GM19463 (cell line): ENCODE results near the gene POU6F1.

ENCODE experiments used
- ATAC-seq: cut with Tn5 transposase; IDR thresholded peaks from one replicate; pipeline ENCODE4 v1.9.1; 2021; ENCODE audit warnings: mild to moderate bottlenecking, moderate library complexity; ENCODE audit not compliant: unreplicated experiment

Gene POU6F1

GRCh38 chr12:51163795-51164194, 54.1 kb downstream of the POU6F1 start:
- ATAC-seq: no peak

- ATAC-seq: no peak
Measured at GRCh38 chr12:51162217-51162616, 55.6 kb downstream of the POU6F1 start.

DNA sequence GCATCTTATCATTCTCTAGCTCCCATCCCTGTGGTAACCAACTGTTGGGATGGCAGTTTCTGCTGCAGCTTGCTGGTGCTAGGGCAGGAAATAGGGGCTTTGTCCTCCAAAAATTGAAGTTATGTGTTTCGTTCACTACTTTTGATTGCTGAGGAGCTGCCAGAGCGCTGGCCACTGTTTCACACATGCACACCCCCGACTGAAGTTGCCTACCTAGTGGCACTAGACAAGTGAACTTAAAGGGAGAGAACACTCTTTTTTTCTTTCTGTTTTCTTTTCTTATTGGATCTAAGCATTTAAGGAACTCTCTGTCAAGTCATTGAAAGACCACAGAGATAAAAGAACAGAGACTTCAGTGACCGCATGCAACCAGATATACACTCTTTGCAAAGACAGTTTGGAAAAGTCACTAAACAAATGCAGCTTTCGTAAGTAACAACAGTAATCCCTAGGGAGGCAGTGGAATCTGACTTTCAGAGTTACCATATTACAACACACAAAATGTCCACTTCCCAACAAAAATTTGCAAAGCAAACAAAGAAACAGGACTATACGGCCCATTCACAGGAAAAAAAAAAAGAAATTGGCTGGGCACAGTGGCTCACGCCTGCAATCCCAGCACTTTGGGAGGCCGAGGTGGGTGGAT, 56.9 kb downstream of the POU6F1 start:
- ATAC-seq: no peak

GRCh38 chr12:51156245-51156765, 61.6 kb downstream of the POU6F1 start:
- ATAC-seq: no peak

DNA sequence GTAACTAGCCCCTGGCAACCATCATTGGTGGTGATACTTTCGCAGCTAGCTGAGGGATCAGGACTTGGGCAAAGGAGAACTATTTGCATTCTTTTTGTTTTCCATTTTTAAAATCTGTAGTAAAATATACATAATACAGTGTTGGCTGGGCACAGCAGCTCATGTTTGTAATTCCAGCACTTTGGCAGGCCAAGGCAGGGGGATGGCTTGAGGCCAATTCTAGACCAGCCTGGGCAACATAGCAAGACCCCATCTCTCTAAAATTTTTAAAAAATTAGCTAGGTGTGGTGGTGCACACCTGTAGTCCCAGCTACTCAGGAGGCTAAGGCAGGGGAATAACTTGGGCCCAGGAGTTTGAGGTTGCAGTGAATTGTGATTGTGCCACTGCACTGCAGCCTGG, 64.9 kb downstream of the POU6F1 start:
- ATAC-seq: no peak

DNA sequence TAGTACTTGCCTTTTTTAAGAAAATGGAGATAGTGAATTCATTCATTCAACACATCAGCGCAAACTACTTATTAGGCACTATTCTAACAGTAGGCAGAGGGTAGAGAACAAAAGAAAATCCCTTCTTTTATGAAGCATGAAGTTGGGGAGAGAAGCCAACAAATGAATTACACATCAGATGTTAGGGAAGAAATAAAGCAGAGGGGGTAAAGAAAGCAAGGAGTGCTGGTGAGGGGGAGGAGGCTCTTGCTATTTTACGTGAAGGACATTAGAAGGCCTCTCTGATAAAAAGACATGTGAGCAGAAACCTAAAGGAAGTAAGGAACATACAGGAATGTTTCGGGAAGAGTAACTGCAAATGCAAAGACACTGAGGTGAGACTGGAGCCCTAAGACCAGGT, 67.1 kb downstream of the POU6F1 start:
- ATAC-seq: no peak

- no peak for ATAC-seq
Measured at GRCh38 chr12:51147309-51147708, 70.6 kb downstream of the POU6F1 start.

- ATAC-seq: no peak
Measured at GRCh38 chr12:51139292-51139844, 78.5 kb downstream of the POU6F1 start.
